Keratinocyte (primary cell): ENCODE data around the gene STARD5.

Experiments used
- EZH2 ChIP-seq: IDR thresholded peaks from one replicate; pipeline ENCODE4 v1.6.1; 2012; ENCODE audit warnings: inconsistent platforms, mild to moderate bottlenecking, low read length, moderate library complexity
- TF ChIP-seq, protein P1 (sequence below), 3 experiments: IDR thresholded peaks in 1 of 3; conservative IDR thresholded peaks in 1 of 3; optimal IDR thresholded peaks in 1 of 3; 2 replicates in 2 of 3; 3 replicates in 1 of 3; pipeline versions ENCODE3 to v1.5.1; 2011; ENCODE audit warnings: low read length in 3 of 3, mild to moderate bottlenecking in 3 of 3, moderate library complexity in 2 of 3, control low read depth in 1 of 3, inconsistent platforms in 1 of 3; ENCODE audit not compliant: insufficient read depth in 2 of 3; ENCODE audit errors: extremely low read depth in 1 of 3

DNA sequence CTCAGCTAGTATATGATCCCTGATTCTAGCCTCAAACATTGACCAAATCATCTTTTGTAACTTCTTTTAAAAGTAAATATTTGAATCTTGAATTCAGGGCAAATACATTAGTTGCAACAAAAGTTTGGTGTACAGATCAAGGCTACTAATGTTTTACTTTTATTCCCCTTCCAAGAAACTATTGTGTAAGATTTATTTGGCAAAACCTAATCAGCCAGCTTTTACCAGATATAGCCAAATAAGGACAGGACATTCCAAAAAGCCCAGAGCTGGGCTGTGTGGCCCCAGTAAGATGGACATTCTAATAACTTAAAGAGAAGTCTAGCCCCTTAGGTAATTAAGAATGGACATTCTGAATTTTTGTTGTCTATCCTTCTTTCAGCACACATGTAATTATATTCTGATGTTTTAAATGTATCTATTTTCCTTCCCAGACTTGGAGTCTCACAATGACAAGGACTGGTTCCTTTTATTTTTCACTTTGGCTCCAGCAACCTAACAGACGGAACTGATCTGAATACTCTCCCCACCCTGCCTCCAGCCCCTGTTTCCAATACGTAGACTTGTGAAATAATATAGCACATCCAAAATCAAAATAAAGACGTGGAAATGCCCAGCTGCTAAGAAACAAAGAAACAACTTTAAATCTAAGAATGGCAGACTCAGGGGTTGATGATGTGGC, 48.1 kb downstream of the STARD5 start:
- TF ChIP-seq, protein P1, sequence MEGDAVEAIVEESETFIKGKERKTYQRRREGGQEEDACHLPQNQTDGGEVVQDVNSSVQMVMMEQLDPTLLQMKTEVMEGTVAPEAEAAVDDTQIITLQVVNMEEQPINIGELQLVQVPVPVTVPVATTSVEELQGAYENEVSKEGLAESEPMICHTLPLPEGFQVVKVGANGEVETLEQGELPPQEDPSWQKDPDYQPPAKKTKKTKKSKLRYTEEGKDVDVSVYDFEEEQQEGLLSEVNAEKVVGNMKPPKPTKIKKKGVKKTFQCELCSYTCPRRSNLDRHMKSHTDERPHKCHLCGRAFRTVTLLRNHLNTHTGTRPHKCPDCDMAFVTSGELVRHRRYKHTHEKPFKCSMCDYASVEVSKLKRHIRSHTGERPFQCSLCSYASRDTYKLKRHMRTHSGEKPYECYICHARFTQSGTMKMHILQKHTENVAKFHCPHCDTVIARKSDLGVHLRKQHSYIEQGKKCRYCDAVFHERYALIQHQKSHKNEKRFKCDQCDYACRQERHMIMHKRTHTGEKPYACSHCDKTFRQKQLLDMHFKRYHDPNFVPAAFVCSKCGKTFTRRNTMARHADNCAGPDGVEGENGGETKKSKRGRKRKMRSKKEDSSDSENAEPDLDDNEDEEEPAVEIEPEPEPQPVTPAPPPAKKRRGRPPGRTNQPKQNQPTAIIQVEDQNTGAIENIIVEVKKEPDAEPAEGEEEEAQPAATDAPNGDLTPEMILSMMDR (optimal IDR thresholded peaks at IDR 0.05 in 1 of 3, IDR thresholded peaks at IDR 0.05 in 1 of 3, conservative IDR thresholded peaks at IDR 0.05 in 1 of 3; ENCODE audit: extremely low read depth in 1 of 3, insufficient read depth in 2 of 3, low read length in 3 of 3): no peak
- TF ChIP-seq EZH2: no peak
